ENCODE results near the gene FBXL12.

Gene FBXL12

GRCh38 chr19:9818175-9818733 is 625 bp downstream of the FBXL12 start:
- ChIA-PET POLR2A (ENCODE audit: low non-redundant PET) (interaction anchor here (0.6 to 0.7 kb wide), 4 partner anchors 11 to 1370 kb away, joined by 3 to 4 read pairs (median 4); no protein-coding TSS in a partner anchor), CTCF (no interaction called here)
- DNase-seq (ENCODE audit: low spot score), result no peak
- TF ChIP-seq CTCF (conservative IDR thresholded peaks at IDR 0.05; ENCODE audit: low read depth), result no peak
- H3K27ac ChIP-seq, result peak overlapping the region; percentile 94

GRCh38 chr19:9811139-9811538 is 7.7 kb downstream of the FBXL12 start:
- ChIA-PET CTCF (no interaction called here), POLR2A (ENCODE audit: low non-redundant PET) (interaction anchor here (0.6 kb wide), 1 partner anchor 15 kb away, joined by 4 read pairs; no protein-coding TSS in a partner anchor)
- TF ChIP-seq CTCF (conservative IDR thresholded peaks at IDR 0.05; ENCODE audit: low read depth), result no peak
- no peak for DNase-seq (ENCODE audit: low spot score)
- no peak overlapping the region for H3K27ac ChIP-seq

GRCh38 chr19:9808855-9809824 is 9.7 kb downstream of the FBXL12 start:
- no peak for TF ChIP-seq CTCF (conservative IDR thresholded peaks at IDR 0.05; ENCODE audit: low read depth)
- POLR2A ChIA-PET (ENCODE audit: low non-redundant PET), result interaction anchor here (0.9 kb wide), 1 partner anchor 377 kb away, joined by 4 read pairs; no protein-coding TSS in a partner anchor
- no peak for DNase-seq (ENCODE audit: low spot score)
- CTCF ChIA-PET, result interaction anchor here (0.6 kb wide), 1 partner anchor 10 kb away, joined by 4 read pairs; the partner anchor contains the start of gene FBXL12
- no peak overlapping the region; the same call in 1 of the 2 replicates for H3K27ac ChIP-seq

GRCh38 chr19:9806803-9807202 is 12.1 kb downstream of the FBXL12 start:
- POLR2A ChIA-PET (ENCODE audit: low non-redundant PET), result interaction anchor here (0.8 kb wide), 1 partner anchor 8 kb away, joined by 3 read pairs; no protein-coding TSS in a partner anchor
- no peak for DNase-seq (ENCODE audit: low spot score)
- CTCF ChIA-PET, result interaction anchor here (0.5 to 0.6 kb wide), 3 partner anchors 11 to 69 kb away, joined by 4 read pairs; no protein-coding TSS in a partner anchor
- no peak for TF ChIP-seq CTCF (conservative IDR thresholded peaks at IDR 0.05; ENCODE audit: low read depth)
- H3K27ac ChIP-seq, result peak overlapping the region; percentile 35

GRCh38 chr19:9801976-9802375 is 16.9 kb downstream of the FBXL12 start:
- H3K27ac ChIP-seq, result no peak overlapping the region
- POLR2A ChIA-PET (ENCODE audit: low non-redundant PET), result interaction anchor here (0.6 kb wide), 2 partner anchors 17 to 51 kb away, joined by 3 read pairs; partner anchors contain the start of gene FBXL12
- no peak for TF ChIP-seq CTCF (conservative IDR thresholded peaks at IDR 0.05; ENCODE audit: low read depth)
- CTCF ChIA-PET, result no interaction called here
- DNase-seq (ENCODE audit: low spot score), result no peak

GRCh38 chr19:9799162-9799561 is 19.7 kb downstream of the FBXL12 start:
- TF ChIP-seq CTCF (conservative IDR thresholded peaks at IDR 0.05; ENCODE audit: low read depth), result no peak
- ChIA-PET CTCF (interaction anchor here (0.6 kb wide), 1 partner anchor 680 kb away, joined by 4 read pairs; no protein-coding TSS in a partner anchor), POLR2A (ENCODE audit: low non-redundant PET) (interaction anchor here (0.6 kb wide), 1 partner anchor 15 kb away, joined by 6 read pairs; no protein-coding TSS in a partner anchor)
- no peak overlapping the region for H3K27ac ChIP-seq
- DNase-seq (ENCODE audit: low spot score), result no peak
